Measurements from ENCODE around the gene KHDC4.

DNA sequence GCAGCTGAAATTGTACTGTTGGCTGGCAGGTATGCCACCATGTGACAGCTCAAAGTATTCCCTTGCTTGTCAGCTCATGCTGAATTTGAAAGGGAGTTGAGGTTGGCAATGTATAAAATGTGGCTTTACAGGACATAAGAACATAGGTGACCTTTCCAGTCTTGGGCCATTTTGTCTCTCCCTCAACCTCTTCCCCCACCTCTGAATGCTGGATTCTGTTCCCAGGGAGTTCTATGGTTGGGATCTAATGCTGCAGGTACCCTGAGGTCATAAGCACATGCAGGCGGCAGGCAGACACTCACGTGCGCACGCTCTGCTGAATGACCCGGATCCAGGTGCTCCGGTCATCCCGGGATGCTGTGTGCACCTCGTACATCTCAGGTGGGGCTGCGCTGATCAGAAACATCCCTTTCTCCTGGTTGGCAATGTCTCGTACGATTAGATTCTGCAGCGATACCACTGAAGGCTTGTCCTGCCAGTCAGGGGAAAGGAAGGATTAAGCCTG lies 23.2 kb upstream of the KHDC4 start:
- TF ChIP-seq, protein P1, sequence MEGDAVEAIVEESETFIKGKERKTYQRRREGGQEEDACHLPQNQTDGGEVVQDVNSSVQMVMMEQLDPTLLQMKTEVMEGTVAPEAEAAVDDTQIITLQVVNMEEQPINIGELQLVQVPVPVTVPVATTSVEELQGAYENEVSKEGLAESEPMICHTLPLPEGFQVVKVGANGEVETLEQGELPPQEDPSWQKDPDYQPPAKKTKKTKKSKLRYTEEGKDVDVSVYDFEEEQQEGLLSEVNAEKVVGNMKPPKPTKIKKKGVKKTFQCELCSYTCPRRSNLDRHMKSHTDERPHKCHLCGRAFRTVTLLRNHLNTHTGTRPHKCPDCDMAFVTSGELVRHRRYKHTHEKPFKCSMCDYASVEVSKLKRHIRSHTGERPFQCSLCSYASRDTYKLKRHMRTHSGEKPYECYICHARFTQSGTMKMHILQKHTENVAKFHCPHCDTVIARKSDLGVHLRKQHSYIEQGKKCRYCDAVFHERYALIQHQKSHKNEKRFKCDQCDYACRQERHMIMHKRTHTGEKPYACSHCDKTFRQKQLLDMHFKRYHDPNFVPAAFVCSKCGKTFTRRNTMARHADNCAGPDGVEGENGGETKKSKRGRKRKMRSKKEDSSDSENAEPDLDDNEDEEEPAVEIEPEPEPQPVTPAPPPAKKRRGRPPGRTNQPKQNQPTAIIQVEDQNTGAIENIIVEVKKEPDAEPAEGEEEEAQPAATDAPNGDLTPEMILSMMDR (conservative IDR thresholded peaks at IDR 0.05; ENCODE audit: low read length), result no peak
- no peak for TF ChIP-seq EZH2phosphoT487 (IDR thresholded peaks at IDR 0.05; ENCODE audit: borderline replicate concordance)
